Right renal pelvis (tissue), 4 donors: ENCODE measurements around the gene BASP1. TPM values are rescaled to one million over a fixed set of nuclear protein-coding genes. Genes with fewer than 3 reads are reported as not detected.
"Not testable (repeated sequence)": the region's sequence is repeated elsewhere in the genome, so short reads cannot be mapped to it uniquely, and the experiment has no call there.

ENCODE experiments used
- DNase-seq, 4 donors: peaks; one replicate each; pipeline ENCODE4 v3.0.0-alpha.2; 2013; ENCODE audit warnings: low read depth in 4 of 4, low spot score in 3 of 4, missing footprints in 1 of 4
- polyA plus RNA-seq, 4 donors: library from polyadenylated mRNA; unstranded; fragments of 120-200 nt; gene quantifications; one replicate each; pipeline ENCODE4 v1.2.1, GENCODE V29; 2013; ENCODE audit not compliant: insufficient read length in 4 of 4

BASP1 gene
- polyA plus RNA-seq, 4 donors = 84.6 to 96.0 (median 88.2) TPM

DNA sequence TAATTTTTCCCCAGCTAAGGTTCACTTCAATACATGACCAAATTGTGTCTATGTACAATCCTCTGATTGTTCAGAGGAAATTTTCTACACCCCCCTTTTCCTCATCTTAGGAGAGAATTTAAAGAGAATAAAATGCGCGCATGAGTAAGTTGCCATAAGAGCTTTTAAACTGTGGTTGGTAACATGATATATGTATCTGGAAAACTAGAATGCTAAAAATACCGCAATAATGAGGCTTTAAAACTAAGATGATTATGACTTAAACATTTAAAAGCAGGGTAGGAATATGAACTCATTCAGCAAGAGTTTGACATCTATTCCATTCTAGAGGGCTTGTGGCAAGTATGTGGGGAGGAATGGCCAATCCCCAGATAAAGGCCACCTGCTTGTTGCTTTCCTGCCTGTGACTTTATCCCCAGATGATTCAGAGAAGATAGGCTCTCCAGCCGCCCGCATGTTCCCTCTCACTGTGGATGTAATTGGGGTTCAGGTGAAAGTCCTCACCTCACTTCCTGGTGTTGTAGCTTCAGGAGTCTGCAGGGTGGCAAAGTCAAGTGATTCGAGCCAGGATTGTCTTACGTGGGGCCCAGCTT lies 26.5 kb upstream of the BASP1 start:
- DNase-seq = no peak

DNA sequence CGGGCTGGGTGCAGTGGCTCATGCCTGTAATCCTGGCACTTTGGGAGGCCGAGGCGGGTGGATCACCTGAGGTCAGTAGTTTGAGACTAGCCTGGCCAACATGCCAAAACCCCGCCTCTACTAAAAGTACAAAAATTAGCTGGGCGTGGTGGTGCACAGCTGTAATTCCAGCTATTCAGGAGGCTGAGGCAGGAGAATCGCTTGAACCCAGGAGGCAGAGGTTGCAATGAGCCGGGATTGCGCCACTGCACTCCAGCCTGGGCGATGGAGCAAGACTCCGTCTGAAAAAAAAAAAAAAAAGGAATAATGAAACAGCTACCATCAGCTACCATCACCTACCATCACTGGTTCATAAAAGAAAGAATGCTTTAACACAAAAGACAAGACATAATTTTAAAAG lies 25.9 kb upstream of the BASP1 start:
- not testable (repeated sequence) for DNase-seq

DNA sequence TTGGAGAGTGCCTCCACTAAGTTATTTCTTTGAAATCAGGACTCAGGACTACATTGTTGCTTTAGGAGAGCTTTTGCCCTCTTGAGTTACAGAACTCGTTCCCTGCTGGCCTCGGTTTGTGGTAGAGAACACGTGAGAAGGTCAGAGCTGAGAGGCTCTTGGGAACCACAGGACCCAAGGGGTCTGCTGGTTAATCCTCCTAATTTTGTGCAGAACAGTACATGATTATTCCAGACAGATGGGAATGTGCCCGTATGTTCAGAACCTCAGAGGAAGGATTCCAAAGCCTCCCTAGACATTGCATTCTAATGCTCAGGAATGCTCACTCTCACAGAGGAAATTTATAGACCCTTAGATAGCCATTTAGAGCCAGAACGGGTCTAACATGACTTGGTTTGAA lies 25.2 kb upstream of the BASP1 start:
- DNase-seq = no peak

DNA sequence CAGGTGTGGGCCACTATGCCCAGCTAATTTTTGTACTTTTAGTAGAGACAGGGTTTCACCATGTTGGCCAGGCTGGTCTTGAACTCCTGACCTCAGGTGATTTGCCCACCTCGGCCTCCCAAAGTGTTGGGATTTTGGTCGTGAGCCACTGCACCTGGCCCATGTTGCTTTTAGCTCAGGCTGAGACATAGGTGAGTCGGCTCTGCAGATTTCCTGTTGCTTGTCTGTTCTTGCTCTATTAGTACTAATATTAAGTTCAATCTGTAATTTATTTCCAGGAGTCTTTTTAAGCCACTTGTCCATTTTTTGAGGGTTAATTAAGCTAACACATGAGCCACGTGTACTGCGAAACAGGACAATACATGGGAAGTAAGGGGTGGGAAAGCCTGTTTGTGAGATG lies 21.4 kb upstream of the BASP1 start:
- no peak for DNase-seq

DNA sequence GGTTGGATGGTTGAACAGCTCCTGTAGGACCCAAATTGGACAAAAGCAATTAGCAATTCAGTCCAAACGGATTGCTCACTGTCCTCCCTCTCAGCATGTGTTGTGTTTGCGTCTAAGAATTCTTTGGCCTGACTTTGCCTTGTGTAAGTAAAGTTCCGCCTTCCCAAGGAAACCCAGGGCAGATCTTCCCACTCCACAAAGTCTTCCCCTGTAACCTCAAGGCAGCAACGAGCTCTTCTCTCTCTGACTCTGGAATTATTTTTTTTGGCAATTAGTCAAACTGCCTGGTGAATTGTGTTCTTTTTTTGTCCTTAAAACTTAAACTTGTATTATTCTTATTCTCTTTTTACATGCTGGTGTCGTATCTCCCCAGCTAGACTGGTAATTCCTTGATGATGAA lies 20.7 kb upstream of the BASP1 start:
- DNase-seq = no peak

DNA sequence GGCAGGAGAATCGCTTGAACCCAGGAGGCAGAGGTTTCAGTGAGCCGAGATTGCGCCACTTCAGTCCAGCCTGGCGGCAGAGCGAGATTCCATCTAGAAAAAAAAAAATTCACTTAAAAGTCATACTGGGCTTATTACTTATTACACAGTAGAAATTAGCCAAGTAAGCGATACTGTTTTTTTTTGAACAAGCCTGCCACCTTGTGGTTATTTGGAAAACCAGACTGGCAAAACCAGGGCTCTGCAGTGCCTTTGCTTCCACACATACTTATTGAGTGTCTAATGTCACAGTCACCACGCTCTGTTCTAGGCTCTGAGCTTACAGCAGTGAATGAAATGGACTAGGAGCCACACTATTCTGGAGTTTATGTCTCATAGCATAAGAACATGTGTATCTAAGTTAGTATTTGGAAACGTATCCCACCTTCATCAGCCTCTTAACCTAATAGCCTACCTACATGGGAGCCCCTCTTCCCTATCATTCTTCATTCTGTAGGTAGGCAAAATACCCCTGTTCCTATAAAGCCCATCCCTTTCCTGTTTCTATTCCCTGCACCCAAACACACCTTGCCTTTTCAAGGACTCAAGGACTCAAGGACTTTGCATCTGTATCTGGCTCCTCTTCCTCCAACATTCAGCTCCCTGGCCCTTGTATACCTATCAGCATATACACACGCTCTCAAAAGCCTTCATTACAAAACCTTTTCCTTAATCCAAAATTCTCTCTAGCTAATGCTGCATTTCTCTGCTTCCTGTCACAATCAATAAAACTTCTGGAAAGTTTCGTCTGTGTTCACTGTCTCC lies 13.9 kb upstream of the BASP1 start:
- DNase-seq = peak in 2 of 4 donors; percentile 41 to 58

DNA sequence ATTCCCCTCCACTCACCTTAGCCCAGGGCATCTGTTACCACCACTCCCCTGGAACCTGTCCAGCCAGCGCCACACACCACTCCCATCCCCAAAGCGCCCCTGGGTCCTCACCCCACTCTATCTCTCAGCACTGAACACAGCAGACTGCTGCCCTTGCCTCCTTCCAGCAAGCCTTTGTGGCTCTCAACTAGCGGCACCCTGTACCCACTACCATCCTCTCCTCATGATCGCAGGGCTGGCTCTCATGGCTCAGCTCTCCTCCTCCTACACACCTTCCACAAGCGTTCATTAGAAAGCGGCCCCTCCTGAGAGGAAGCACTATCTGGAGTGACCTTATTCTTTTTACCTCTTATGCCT lies 13.3 kb upstream of the BASP1 start:
- DNase-seq = no peak

DNA sequence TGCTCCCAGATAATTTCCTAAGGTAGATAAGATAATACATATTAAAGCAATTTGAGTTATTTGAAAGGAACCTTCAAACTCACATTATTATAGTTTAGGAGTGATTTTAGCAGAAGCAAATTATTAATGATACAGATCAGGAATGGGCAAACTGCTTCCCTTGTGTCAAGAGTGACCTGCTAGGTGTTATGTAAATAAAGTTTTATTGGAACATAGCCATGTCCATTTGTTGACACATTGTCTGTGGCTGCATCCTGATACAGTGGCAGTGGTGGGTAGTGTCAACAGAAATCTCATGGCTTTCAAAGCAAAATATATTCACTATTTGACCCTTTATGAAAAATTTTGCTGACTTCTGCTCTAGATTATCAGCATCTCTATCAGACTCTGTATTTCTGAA lies 11.4 kb upstream of the BASP1 start:
- DNase-seq = no peak

DNA sequence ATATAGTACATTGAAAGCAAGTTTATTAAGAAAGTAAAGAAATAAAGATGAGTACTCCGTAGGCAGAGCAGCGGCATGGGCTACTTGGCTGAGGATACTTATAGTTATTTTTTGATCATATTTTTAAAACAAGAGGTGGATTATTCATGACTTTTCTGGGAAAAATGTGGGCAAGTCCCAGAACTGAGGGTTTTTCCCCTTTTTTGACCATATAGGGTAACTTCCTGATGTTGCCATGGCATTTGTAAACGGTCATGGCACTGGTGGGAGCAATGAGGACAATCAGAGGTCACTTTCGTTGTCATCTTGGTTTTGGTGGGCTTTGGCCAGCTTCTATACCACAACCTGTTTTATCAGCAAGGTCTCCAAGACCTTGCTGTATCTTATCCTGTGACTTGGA lies 5.2 kb upstream of the BASP1 start:
- DNase-seq = no peak

DNA sequence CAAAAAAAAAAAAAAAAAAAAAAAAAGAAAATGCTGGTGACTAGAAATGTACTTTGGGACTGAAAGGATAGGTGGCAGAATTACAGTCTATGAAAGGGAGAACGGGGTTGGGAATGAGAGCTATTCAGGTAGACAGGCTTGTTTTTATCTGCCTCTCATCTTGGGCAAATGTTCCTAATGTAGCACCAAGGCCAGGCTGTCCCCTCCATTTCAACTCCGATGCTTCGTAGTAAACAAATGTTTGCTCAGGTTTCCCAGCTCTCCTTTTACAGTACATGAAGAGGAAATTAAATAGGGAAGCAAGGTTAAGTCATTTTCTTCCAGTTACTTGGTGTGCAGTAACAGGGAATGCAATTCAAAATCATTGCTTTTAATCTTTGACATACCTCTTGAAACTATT lies 4.4 kb upstream of the BASP1 start:
- no peak for DNase-seq

DNA sequence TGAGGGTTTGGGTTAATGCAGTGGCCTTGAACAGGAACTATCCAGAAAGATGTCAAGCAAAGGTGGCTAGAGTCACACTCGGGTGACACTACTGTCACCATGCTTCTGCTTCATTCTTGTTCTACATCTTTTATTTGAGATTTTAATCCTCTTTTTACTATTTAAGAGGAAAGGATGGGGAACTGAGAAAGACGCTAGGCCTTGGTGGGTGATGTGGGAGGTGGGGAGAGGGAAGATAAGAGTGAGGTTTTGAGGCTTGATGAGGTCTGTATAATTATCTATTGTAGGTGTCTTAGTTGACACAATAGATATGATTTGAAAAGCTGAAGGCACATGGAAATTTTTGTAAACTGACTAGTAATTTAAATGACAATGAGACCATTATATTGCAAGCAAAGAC lies 3.5 kb upstream of the BASP1 start:
- DNase-seq = no peak

DNA sequence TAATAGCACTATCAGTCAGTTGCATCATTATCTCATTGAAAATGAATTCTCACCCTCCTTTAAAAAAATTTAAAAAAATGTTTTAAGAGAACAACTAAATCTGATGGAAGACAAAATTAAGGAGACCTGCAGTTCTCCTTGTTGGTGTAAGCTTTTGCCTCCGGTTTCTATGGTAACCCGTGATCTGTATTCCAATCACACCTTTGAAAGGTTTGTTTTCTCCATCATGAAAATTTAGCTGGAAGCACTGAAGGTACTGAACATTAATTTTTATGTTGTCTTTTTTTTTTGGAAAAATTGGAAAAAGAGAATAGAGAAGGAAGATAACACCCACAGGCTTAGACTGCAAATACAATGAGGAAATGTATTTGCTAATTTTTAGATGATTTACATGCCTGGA lies 2.5 kb upstream of the BASP1 start:
- DNase-seq = no peak

DNA sequence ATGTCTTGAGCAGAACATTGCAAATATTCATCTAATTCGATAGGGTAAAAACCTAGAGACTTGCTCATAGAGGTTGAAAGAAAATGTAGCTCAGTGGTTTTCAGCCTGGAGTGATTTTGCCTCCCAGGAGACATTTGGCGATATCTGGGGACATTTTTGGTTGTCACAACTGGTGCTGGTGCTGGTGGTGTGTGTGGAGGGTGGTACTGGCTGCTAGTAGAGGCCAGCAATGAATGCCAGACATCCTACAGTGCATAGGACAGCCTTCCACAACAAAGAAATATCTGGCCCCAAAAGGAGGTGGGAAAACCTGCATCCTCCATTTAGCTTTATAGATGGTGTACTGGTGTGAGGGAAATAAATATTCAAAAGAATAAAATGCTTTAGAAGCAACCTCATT lies 2.1 kb upstream of the BASP1 start:
- DNase-seq = no peak

DNA sequence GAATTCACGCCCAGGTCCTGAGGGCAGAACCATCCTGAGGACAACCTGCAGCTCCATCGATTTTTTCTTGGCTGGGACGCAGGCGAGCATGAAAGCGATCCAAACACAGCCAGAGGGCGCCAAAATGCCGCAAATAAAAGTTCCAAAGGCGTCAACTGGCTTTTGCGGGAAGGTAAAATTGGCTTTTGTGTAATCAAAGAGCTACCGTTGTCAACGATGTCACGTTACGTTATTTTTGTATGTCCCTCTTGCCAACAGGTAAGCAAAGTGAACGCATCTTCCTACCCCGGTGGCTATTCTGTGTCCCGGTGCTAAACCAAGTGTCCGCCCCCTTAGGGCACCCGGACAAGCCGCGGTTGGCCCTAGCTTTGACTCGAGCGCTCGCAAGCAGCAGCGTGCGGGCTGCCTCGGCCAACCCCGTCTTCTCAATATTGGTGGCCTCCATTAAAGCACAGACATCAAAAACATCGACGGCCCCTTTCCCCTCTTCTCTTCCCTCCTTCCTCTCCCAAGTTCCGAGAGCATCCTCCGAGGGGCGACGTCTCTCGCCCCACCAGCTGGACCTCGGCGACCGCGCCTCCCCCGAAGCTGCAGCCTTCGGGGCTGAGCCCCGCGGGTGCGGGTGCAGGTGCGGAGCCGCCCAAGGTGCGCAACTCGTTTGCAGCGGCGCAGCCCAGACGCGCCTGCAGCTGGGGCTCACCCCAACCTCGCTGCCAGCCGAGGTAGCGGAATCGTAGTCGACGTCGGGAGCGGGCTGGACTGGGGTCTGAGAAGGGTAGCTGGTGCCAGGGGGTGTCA lies 1.1 kb upstream of the BASP1 start:
- peak; percentile 79 to 83 (median 82) for DNase-seq

DNA sequence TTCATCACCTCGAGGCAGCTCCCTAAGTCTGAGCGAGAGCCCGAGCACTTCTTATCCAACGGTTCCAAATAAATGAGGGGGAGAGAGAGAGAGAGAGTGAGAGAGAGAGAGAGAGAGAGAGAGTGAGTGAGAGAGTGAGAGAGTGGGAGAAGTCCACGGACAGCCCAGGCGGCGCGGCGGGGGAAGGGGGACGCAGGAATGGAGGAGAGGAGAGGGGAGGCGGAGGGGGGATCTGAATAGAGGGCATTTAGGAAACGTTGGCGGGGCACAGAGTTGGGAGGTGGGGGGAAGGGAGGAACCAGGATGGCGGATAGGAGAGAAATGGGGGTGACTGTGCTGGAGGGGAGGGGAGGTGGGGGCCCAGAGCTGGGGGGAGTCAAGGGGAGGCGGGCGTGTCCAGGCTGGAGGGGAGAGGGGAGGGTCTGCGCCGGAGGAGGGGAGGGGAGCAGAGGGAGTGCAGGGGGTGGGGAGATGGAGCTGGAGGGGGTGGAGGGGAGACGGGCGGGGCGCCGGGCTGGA lies 398 bp upstream of the BASP1 start:
- peak in 3 of 4 donors; percentile 45 to 61 (median 55) for DNase-seq

DNA sequence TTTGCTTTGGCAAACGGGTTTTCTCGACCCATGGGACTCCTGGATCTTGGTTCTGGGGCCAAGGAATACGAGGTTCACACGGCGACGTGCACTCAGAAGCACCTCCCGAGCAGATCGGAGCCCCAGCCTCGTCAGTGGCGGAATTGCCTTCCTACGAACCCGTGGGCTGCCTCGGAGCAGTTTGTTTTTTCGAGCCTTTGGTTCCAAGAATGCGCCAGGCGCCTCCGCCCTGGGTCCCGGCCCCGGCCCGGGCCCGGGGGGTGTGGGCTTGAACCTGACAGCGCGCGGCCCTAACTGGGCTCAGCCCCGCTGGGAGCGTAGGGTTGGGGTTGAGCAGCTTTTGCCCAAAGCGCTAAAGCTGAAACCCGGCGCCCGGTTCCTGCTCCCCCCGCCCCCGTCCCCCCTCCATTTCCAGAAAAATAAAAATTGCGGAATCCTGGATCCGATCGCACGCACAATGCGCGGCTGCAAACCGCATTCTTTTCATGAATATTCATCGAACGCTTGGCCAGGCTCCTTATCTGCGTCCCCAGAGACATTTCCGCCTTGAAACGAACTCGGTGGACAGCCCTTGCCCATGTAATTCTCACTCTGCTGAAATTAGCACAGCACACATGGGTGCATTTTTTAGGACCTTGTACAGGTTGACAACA lies 1.0 kb downstream of the BASP1 start:
- DNase-seq = peak; percentile 10 to 43 (median 12)

DNA sequence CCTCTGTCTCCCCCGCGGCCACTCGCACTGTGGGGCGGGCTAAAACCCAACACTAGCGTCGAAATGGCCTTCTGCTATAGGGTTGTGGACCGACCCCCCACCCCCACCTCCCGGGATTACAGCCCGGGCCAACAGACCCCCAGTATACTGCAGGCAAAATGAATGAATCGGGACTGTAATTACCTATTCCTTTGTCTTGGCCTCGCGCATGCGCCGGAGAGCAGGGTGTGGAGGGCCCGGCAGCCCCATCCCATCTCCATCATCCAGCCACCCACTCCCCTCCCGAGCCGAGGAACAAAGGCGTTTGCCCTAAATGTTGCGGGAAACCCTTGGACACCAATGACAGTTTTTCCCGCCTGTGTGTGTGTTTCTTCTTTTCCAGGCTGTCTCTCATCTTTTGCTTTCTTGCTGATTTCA lies 1.6 kb downstream of the BASP1 start:
- peak; percentile 31 to 47 (median 42) for DNase-seq

DNA sequence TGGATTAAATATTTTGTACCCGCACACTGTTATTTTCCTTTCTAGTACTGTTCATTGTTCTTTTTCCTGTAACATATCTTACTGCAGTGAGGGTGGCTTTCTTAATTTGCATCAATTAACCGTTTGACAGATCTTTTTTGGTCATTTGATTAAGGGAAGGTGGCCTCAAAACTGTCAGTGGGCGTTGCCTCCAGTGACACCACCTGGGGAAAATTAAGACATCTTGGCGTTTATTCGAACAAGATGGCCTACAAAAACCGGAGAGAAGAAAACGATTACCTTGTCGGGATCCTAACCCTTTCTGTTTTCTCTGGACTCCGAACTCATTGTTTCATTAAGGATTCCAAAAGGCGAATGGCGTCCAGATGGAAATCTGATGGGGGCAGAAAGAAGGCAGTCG lies 2.0 kb downstream of the BASP1 start:
- no peak for DNase-seq

DNA sequence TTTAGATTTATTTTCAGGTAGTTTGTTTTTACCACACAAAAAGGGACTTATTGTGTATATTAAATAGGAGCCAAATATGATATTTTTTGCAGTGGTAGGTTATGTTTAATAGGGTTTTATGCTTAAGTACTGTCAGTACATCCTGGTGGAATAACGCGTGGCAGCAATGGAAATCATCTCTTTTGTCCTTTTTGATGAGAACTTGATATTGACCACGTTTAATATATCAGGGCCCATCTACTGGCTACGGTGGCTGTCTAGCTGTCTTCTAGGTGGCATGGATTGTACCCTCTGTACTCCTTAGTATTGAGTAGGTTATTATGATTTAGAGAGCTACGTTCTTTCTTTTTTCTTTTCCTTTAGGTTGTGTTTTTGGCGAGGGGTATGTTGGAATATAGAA lies 2.6 kb downstream of the BASP1 start:
- DNase-seq = no peak

DNA sequence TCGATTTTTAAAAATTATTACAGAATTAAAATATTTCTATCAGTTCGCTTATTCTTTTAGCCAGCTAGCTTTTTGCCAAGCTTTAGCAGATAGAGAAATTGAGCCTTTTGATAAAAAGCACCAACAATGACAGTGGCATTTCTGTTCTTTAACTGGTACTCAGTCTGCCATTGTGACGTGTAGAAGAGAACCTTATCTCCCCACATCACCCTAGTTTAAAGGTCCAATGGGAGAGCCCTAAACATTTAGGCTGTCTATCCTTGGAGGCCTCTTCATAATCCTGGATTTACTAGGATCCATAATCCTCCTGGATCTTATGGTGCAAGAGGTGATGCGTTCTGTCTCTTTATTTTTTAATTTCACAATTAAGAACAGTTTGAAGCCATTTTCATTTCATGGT lies 3.0 kb downstream of the BASP1 start:
- DNase-seq = no peak
